Measurements from ENCODE around the gene PSMD11. TPM values are rescaled to one million over a fixed set of nuclear protein-coding genes. Genes with fewer than 3 reads are reported as not detected.
A peak's percentile ranks its signal among the peaks of the same experiment; 100 is the strongest.

PSMD11 gene
- total RNA-seq, 2 donors from 2014 or later: 164 to 168 TPM

GRCh38 chr17:32453370-32453769, 9.1 kb downstream of the PSMD11 start:
- Mint-ChIP-seq H3K4me3 (no peak overlapping the region), H3K27ac (no peak overlapping the region), H3K9me3 (no peaks in the 10 kb centered on the region), H3K4me1 (no peaks in the 10 kb centered on the region), H3K36me3 (ENCODE audit: low read depth) (peaks cover 91% of the 10 kb centered on the region), H3K27me3 (ENCODE audit: insufficient read depth) (no peaks in the 10 kb centered on the region)
- Histone ChIP-seq H3K9ac (ENCODE audit: extremely low read depth, low read length, poor library complexity, severe bottlenecking) (no peak overlapping the region), H3K9me3 (ENCODE audit: control insufficient read depth, low read length) (peaks cover 12% of the 10 kb centered on the region), H3K4me3 (ENCODE audit: low read length) (no peak overlapping the region), H3K27ac (ENCODE audit: low read depth, low read length) (no peak overlapping the region), H3K36me3 (ENCODE audit: control insufficient read depth, insufficient read depth, low read length) (peaks cover 95% of the 10 kb centered on the region), H3K27me3 (ENCODE audit: control insufficient read depth, insufficient read depth, low read length, poor library complexity, severe bottlenecking) (no peaks in the 10 kb centered on the region), H3K4me1 (ENCODE audit: control insufficient read depth, insufficient read depth, low read length) (no peaks in the 10 kb centered on the region)
- TF ChIP-seq CTCF (conservative IDR thresholded peaks at IDR 0.05): no peak
- no peak for DNase-seq
- 86 to 97% methylated on average over 1 to 2 of the region's 2 CpGs for WGBS, 2 experiments (ENCODE audit: insufficient coverage in 1 of 2, insufficient read length in 1 of 2)

- H3K36me3 Mint-ChIP-seq (ENCODE audit: low read depth): peaks cover 85% of the 10 kb centered on the region
- H3K27ac ChIP-seq (ENCODE audit: low read depth, low read length): peak overlapping the region; percentile 7
- peaks cover 2% of the 10 kb centered on the region for H3K4me1 Mint-ChIP-seq
Observed at GRCh38 chr17:32458371-32458770, 14.1 kb downstream of the PSMD11 start.

GRCh38 chr17:32460054-32460453, 15.7 kb downstream of the PSMD11 start:
- Mint-ChIP-seq H3K27ac (no peak overlapping the region), H3K36me3 (ENCODE audit: low read depth) (peaks cover 80% of the 10 kb centered on the region), H3K9me3 (no peaks in the 10 kb centered on the region), H3K4me1 (peaks cover 2% of the 10 kb centered on the region), H3K27me3 (ENCODE audit: insufficient read depth) (no peaks in the 10 kb centered on the region), H3K4me3 (no peak overlapping the region)
- no peaks in the 10 kb centered on the region for H3K4me1 ChIP-seq (ENCODE audit: control insufficient read depth, insufficient read depth, low read length)
- no peak for TF ChIP-seq CTCF (conservative IDR thresholded peaks at IDR 0.05)
- DNase-seq: no peak
- H3K27me3 ChIP-seq (ENCODE audit: control insufficient read depth, insufficient read depth, low read length, poor library complexity, severe bottlenecking): no peaks in the 10 kb centered on the region
- WGBS, 2 experiments (ENCODE audit: insufficient coverage in 1 of 2, insufficient read length in 1 of 2): 89 to 94% methylated on average over 3 to 4 of the region's 4 CpGs
- H3K9ac ChIP-seq (ENCODE audit: extremely low read depth, low read length, poor library complexity, severe bottlenecking): no peak overlapping the region
- H3K27ac ChIP-seq (ENCODE audit: low read depth, low read length): no peak overlapping the region
- peaks cover 91% of the 10 kb centered on the region for H3K36me3 ChIP-seq (ENCODE audit: control insufficient read depth, insufficient read depth, low read length)
- peaks cover 5% of the 10 kb centered on the region for H3K9me3 ChIP-seq (ENCODE audit: control insufficient read depth, low read length)
- no peak overlapping the region for H3K4me3 ChIP-seq (ENCODE audit: low read length)

More at GRCh38 chr17:32458371-32458770, 14.1 kb downstream of the PSMD11 start:
- H3K27ac Mint-ChIP-seq: no peak overlapping the region
- no peak for DNase-seq
- no peaks in the 10 kb centered on the region for H3K4me1 ChIP-seq (ENCODE audit: control insufficient read depth, insufficient read depth, low read length)
- no peak overlapping the region for H3K4me3 ChIP-seq (ENCODE audit: low read length)
- H3K27me3 Mint-ChIP-seq (ENCODE audit: insufficient read depth): no peaks in the 10 kb centered on the region
- H3K36me3 ChIP-seq (ENCODE audit: control insufficient read depth, insufficient read depth, low read length): peaks cover 93% of the 10 kb centered on the region
- H3K9me3 ChIP-seq (ENCODE audit: control insufficient read depth, low read length): peaks cover 12% of the 10 kb centered on the region
- no peaks in the 10 kb centered on the region for H3K27me3 ChIP-seq (ENCODE audit: control insufficient read depth, insufficient read depth, low read length, poor library complexity, severe bottlenecking)
- no peak for TF ChIP-seq CTCF (conservative IDR thresholded peaks at IDR 0.05)
- H3K9me3 Mint-ChIP-seq: no peaks in the 10 kb centered on the region
- H3K9ac ChIP-seq (ENCODE audit: extremely low read depth, low read length, poor library complexity, severe bottlenecking): no peak overlapping the region
- no peak overlapping the region for H3K4me3 Mint-ChIP-seq

All from endodermal cell (in vitro differentiated cells).